Vagina (tissue), 2 donors: ENCODE results near the gene TTC13.

Source experiments
- POLR2A ChIP-seq, 2 donors: fragments of 450-650 bp; IDR thresholded peaks; one replicate each; pipeline ENCODE4 v1.6.1; 2017; ENCODE audit warnings: antibody characterized with exemption in 2 of 2, mild to moderate bottlenecking in 2 of 2, moderate library complexity in 2 of 2
- POLR2AphosphoS5 ChIP-seq, 2 donors: sonication (generic); formaldehyde crosslinking; IDR thresholded peaks; one replicate each; pipeline ENCODE4 v1.9.0; 2017; ENCODE audit warnings: antibody characterized with exemption in 2 of 2, mild to moderate bottlenecking in 2 of 2, low read depth in 1 of 2; ENCODE audit not compliant: insufficient read depth in 1 of 2
- TF ChIP-seq, protein P1 (sequence below), 3 experiments: fragments of 450-650 bp in 2 of 3; fragments of 200-600 bp in 1 of 3; sonication (generic) in 1 of 3; IDR thresholded peaks; one replicate each; pipeline ENCODE4 v1.5.1; 2017 to 2019; ENCODE audit warnings: antibody characterized with exemption in 3 of 3, mild to moderate bottlenecking in 2 of 3, moderate library complexity in 2 of 3

DNA sequence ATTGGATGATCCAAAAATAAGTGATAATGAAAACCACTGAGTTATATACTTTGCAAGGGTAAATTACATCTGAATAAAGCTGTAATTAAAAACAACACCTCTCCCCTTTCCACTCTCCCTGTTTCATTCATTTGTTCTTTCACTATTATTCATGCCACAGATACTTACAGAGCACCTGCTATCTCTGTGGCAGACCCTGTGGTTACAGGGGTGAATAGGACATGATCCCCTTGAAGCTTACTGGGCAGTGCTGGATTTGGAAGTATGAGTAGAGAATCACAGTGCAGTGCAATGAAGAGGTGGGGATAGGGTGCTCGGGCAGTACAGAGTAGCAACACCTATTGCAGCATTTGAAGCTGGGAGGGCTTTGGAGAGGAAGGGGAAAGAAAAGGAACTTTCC lies 22.0 kb upstream of the TTC13 start:
- TF ChIP-seq, protein P1, sequence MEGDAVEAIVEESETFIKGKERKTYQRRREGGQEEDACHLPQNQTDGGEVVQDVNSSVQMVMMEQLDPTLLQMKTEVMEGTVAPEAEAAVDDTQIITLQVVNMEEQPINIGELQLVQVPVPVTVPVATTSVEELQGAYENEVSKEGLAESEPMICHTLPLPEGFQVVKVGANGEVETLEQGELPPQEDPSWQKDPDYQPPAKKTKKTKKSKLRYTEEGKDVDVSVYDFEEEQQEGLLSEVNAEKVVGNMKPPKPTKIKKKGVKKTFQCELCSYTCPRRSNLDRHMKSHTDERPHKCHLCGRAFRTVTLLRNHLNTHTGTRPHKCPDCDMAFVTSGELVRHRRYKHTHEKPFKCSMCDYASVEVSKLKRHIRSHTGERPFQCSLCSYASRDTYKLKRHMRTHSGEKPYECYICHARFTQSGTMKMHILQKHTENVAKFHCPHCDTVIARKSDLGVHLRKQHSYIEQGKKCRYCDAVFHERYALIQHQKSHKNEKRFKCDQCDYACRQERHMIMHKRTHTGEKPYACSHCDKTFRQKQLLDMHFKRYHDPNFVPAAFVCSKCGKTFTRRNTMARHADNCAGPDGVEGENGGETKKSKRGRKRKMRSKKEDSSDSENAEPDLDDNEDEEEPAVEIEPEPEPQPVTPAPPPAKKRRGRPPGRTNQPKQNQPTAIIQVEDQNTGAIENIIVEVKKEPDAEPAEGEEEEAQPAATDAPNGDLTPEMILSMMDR (IDR thresholded peaks at IDR 0.05) = no peak
- no peak for TF ChIP-seq POLR2A (IDR thresholded peaks at IDR 0.05)
- TF ChIP-seq POLR2AphosphoS5 (IDR thresholded peaks at IDR 0.05; ENCODE audit: insufficient read depth in 1 of 2, low read depth in 1 of 2) = no peak
